HCT116 (cell line): ENCODE measurements around the gene BCDIN3D.

Experiments
- CEBPB ChIP-seq: IDR thresholded peaks from 2 replicates; pipeline ENCODE4 v1.6.1; 2012; ENCODE audit warnings: low read depth
- EZH2 ChIP-seq: fragments of 200-600 bp; sonication (generic); IDR thresholded peaks from 2 replicates; pipeline ENCODE4 v1.6.1; 2017; ENCODE audit warnings: antibody characterized with exemption, mixed run types
- JUND ChIP-seq: IDR thresholded peaks from 2 replicates; pipeline ENCODE4 v1.6.1; 2012
- POLR2A ChIP-seq: IDR thresholded peaks from 2 replicates; pipeline ENCODE4 v1.7.0; 2011; ENCODE audit warnings: borderline replicate concordance; ENCODE audit not compliant: insufficient read depth, insufficient read length; ENCODE audit errors: extremely low read depth
- YY1 ChIP-seq: IDR thresholded peaks from 2 replicates; pipeline ENCODE4 v1.6.1; 2011; ENCODE audit warnings: low read length, low read depth, moderate library complexity, mild to moderate bottlenecking; ENCODE audit not compliant: insufficient replicate concordance; ENCODE audit errors: extremely low read depth
- ZNF274 ChIP-seq: fragments of 200-500 bp; sonication (Bioruptor generic); IDR thresholded peaks from 2 replicates; pipeline ENCODE4 v1.6.1; 2014; ENCODE audit warnings: mild to moderate bottlenecking, low read depth, low read length, inconsistent platforms
- TF ChIP-seq, protein P1 (sequence below), 3 experiments: fragments of 200-600 bp in 1 of 3; sonication (generic) in 1 of 3; IDR thresholded peaks in 2 of 3; conservative IDR thresholded peaks in 1 of 3; 2 replicates each; pipeline ENCODE4 v1.5.1; 2012 to 2017; ENCODE audit warnings: low read depth in 2 of 3, low read length in 2 of 3, antibody characterized with exemption in 1 of 3, borderline replicate concordance in 1 of 3, control low read depth in 1 of 3, mild to moderate bottlenecking in 1 of 3, mixed read lengths in 1 of 3, mixed run types in 1 of 3, moderate library complexity in 1 of 3; ENCODE audit not compliant: insufficient read depth in 1 of 3

DNA sequence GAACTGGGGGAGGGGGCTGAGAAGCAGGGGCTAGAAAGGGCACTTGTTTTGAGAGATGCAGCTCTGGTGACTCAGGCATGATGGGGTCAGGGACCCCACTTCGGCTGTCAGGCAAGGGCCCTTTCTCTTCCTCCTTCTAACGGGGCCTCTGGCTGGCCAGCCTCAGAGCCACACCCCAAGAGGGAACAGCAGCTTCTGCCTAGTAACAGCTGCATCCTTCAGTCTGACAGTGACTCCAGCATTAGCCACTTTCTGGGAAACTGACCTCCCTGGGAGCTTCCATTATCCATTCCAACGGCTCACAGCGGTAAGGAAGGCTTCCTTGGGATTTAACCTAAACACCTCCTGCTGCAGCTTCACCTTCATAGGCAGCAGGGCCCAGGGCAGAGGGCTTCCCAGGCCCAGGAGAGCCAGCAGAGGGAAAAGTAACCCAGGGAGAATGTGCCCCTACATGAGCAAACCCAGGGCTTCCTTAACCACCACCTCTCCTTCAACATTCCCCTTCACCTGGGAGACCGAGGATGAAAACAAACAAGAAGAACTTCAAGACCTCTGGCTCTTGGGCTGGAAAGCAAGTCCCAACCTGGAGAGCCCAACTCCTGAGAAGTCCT lies 17.4 kb downstream of the BCDIN3D start:
- TF ChIP-seq POLR2A (no peak), EZH2 (no peak), JUND (no peak), YY1 (no peak), ZNF274 (no peak), CEBPB (no peak)
- TF ChIP-seq, protein P1, sequence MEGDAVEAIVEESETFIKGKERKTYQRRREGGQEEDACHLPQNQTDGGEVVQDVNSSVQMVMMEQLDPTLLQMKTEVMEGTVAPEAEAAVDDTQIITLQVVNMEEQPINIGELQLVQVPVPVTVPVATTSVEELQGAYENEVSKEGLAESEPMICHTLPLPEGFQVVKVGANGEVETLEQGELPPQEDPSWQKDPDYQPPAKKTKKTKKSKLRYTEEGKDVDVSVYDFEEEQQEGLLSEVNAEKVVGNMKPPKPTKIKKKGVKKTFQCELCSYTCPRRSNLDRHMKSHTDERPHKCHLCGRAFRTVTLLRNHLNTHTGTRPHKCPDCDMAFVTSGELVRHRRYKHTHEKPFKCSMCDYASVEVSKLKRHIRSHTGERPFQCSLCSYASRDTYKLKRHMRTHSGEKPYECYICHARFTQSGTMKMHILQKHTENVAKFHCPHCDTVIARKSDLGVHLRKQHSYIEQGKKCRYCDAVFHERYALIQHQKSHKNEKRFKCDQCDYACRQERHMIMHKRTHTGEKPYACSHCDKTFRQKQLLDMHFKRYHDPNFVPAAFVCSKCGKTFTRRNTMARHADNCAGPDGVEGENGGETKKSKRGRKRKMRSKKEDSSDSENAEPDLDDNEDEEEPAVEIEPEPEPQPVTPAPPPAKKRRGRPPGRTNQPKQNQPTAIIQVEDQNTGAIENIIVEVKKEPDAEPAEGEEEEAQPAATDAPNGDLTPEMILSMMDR (IDR thresholded peaks at IDR 0.05 in 2 of 3, conservative IDR thresholded peaks at IDR 0.05 in 1 of 3; ENCODE audit: borderline replicate concordance in 1 of 3, insufficient read depth in 1 of 3, low read depth in 2 of 3, low read length in 2 of 3): no peak
